Dedifferentiated amniotic fluid mesenchymal stem cell (primary cell): ENCODE measurements around the gene TANK.
A peak's percentile ranks its signal among the peaks of the same experiment; 100 is the strongest.
"Not testable (repeated sequence)": the region's sequence is repeated elsewhere in the genome, so short reads cannot be mapped to it uniquely, and the experiment has no call there.

Source experiments
- DNase-seq: peaks from one replicate; pipeline ENCODE4 v3.0.0-alpha.2; 2016; ENCODE audit errors: extremely low spot score

The TANK gene

GRCh38 chr2:161169335-161169734, 9.1 kb downstream of the TANK start:
- no peak for DNase-seq

DNA sequence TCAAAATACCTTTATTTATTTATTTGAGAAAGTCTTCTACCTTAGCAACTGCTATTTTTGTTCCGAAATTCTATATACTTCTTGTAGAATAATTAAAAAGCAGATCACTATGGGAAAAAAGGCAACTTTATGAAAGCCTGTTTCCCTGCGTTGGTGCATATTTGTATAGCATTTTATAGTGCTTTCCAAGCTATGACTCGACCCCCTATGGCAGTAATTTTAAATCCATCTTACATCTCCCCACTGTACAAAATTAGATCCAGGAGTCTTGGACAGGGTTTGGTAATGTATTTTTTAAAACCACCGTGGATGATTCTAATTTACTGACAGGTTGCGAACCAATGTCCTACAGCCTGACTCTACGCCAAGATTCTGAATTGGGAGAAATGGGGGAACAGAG, 10.1 kb downstream of the TANK start:
- no peak for DNase-seq

DNA sequence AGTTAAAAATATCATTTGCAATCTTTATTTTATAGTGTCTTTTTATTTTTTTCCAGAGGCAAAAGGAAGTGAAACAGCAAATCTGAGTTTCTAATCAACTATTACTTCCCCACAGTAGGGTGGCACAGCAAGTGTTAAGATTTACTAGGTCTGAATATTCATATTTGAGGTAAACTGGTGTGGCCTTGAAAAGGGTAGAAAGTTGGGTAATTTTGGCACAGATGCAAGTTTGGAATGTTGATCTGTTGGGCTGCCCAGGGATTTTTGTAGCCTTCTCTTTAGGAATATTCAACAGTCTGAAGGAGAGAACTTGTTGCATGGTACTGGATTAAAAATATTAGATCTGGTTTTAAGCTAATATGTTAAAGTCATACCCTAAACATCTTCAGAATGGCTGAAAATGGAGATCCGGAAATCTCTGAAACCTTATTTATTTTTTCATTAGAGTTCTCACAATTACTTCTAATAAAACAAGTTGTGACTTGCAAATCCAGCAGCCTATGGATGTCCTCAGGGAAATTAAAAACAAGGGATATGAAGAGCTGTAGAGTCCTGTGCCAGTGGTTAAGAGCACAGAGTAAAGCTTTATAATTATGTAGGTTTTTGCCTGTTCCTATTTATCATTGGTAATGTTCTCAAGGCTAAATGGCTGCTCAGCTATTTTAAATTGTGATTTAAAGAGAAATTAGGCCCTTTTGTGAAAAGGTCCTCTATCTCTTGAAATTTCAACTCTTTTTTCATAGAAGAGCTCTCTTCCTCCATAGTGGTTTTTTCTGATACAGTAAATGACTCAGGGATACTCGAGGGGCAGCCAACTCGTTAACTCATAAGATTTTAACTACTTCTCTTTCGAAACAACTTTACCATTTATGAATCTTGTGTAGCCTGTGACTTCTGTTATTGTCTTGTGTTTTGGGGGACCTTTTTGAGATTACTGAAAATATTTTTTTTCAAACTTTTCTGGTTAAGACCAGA, 11.0 kb downstream of the TANK start:
- no peak for DNase-seq

DNA sequence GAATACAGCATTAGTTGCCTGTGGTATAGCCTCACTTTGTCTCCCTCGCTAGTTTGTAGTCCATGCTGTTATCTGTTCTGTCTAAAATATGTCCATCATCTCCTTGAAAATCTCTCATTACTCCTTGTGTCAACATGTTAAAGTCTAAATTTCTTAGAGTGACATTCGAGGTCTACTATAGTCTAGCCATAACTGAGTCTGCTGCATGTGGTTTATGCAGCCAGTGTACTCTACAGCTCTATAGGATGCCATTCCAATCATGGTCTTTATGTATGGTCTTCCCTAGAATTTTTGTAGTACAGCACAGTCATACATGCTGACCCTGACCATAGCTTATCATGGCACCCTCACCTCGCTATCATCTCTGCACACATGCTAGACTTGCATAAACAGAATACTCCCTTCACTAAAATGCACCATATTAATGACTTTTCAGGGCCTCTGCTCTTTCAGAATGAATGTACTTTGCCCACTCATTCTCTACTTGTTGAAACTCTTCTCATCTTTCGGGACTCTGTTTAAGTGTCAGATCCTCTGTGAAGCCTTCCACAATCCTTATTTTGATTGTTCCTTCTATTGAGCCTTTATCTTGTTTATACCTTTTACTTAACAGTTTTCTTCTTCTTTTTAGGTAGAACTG, 12.8 kb downstream of the TANK start:
- no peak for DNase-seq

DNA sequence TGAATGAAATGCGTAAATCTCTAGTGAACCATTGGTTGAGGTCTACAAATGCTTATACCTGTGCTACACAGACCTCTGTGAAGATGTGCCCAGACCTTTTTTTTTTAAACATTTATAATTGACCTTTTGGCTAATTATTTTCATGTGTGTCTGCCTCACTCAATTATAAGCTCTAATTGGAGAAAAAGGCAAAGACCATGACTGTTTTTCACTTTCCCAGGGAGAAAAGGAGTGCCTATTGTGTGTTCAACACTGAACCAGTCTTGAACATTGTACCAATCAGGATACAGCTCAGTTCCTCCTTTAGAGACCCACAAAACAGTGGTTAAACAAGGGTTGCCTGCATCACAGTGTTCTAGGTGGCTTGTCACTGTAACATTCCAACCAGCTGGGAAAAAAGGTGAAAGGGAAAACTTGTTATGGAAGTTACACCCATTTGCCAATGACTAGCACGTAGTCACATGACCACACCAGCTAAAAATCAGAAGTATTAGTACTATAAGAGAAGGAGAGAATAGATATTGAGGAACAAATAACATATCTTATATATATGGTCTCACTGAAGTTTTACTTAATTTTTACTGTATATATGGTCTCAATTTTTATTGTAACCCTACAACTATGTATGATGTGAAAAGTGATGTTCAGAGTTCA, 13.4 kb downstream of the TANK start:
- DNase-seq = no peak

DNA sequence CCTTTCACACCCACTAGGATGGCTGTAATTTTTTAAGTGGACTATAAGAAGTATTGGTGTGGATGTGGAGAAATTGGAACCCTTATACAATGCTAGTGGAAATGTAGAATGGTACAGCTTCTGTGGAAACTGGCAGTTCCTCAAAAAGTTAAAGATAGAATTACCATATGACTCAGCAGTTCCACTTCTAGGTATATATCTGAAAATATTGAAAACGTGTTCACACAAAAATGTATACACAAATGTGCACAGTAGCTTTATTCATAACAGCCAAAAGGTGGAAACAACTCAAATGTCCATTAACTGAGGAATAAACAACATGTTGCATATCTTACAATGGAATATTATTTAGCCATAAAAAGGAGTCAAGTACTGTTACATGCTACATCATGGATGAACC, 17.7 kb downstream of the TANK start:
- DNase-seq = no peak

DNA sequence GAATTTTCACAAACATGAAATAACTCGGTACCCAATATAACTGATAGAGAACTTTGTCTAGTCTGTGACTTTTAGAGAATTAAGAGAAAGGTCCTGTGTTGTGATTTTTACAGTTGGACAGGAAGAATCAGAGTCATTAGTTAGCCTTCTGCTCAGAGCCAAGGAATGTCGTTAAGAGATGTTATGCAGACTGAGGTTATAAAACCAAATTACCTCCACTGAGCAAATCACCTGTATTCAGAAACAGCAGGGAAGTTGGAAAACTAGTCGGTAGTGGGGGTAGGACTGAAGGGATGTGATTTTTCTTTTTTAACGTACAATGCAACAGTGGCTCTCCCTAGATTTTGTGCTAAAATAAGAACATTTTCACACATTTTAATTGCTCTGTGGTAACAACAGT, 18.5 kb downstream of the TANK start:
- DNase-seq = no peak

GRCh38 chr2:161190050-161190449, 29.8 kb downstream of the TANK start:
- DNase-seq = no peak

GRCh38 chr2:161195602-161196001, 35.4 kb downstream of the TANK start:
- DNase-seq = not testable (repeated sequence)

- no peak for DNase-seq
These were observed 39.9 kb downstream of the TANK start for GRCh38 chr2:161199912-161200701.

DNA sequence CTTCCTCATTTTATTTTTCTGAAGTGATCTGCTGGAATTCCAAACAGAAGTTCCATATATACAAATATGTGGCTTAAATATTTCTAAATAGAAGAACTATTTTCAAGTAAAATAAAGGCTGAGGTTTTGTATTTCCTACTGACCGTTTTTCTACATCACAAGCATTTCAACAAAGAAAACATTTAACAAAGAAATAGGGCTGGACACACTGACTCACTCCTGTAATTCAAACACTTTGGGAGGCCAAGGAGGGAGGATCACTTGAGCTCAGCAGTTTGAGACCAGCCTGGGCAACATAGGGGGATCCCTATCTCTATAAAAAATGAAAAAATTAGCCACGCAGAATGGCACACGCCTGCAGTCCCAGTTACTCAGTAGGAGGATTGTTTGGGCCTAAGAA, 44.6 kb downstream of the TANK start:
- DNase-seq = peak; percentile 17

GRCh38 chr2:161206471-161207032, 46.3 kb downstream of the TANK start:
- no peak for DNase-seq

- no peak for DNase-seq
These were observed 47.7 kb downstream of the TANK start for GRCh38 chr2:161207941-161208340.

GRCh38 chr2:161208527-161209139, 48.4 kb downstream of the TANK start:
- no peak for DNase-seq

- DNase-seq = no peak
These were observed 49.7 kb downstream of the TANK start for GRCh38 chr2:161209902-161210301.

GRCh38 chr2:161217597-161218185, 57.5 kb downstream of the TANK start:
- no peak for DNase-seq

DNA sequence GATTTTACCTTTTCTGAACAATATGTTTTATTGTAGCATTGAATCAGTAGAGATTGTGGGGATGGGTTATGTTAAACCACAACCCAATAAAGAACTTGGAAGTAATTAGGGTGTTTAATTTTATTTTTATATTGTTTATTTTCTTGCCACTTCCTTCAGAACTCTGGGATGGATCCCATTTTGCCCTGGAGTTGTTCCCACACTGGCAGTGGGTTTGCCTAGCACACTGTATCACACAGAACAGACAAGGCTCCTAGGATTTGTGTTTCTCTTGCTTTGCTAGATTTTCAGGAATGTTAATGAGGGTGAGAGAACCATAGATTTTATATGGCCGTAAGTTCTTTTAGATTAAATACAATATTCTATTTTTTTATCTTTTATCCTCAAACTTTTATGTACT, 59.0 kb downstream of the TANK start:
- DNase-seq = no peak

GRCh38 chr2:161223139-161223732, 63.0 kb downstream of the TANK start:
- peak; percentile 78 for DNase-seq

DNA sequence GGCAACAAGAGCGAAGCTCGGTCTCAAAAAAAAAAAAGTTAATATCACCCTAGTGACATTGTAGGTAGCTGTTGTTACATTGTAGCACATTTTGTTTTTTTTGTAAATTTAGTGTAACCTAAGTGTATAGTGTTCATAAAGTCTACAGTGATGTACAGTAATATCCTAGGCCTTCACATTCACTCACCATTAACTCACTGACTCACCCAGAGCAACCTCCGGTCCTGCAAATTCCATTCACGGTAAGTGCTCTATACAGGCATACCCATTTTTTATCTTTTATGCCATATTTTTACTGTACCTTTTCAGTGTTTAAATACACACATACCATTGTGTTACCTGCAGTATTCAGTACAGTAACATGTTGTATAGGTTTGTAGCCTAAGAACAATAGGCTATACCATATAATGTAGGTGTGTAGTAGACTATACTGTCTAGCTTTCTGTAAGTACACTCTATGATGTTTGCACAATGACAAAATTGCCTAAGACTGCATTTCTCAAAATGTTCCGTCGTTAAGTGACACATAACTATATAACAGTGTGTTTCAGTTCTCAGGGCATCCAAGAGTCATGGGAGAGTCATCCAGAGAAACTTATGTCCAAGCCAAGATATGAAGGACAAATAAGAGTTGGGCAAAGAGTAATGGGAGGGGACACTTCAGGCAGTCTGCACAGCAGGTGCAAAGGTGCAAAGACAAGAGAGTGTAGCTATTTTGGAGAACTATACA, 68.4 kb downstream of the TANK start:
- DNase-seq = no peak

- DNase-seq = no peak
These were observed 70.7 kb downstream of the TANK start for GRCh38 chr2:161230959-161231358.
